Esophagus (tissue), 2 donors: Measurements from ENCODE around the gene SHROOM2. TPM values are rescaled to one million over a fixed set of nuclear protein-coding genes. Genes with fewer than 3 reads are reported as not detected.

ENCODE experiments used
- H3K27ac ChIP-seq, 2 donors: one replicate each; pipeline ENCODE4 v1.5.1; 2013; ENCODE audit warnings: low read depth in 2 of 2, mild to moderate bottlenecking in 2 of 2, inconsistent platforms in 1 of 2, low read length in 1 of 2, moderate library complexity in 1 of 2
- H3K27me3 ChIP-seq, 2 donors: one replicate each; pipeline ENCODE4 v1.6.1; 2013; ENCODE audit warnings: low read length in 2 of 2, control low read depth in 1 of 2, mild to moderate bottlenecking in 1 of 2; ENCODE audit not compliant: insufficient read depth in 2 of 2, control insufficient read depth in 1 of 2
- H3K36me3 ChIP-seq, 2 donors: one replicate each; pipeline ENCODE4 v1.6.1; 2013; ENCODE audit warnings: low read length in 1 of 2; ENCODE audit not compliant: control insufficient read depth in 2 of 2, insufficient read depth in 2 of 2
- H3K4me1 ChIP-seq, 2 donors: one replicate each; pipeline ENCODE4 v1.6.1; 2013; ENCODE audit warnings: low read length in 1 of 2; ENCODE audit not compliant: control insufficient read depth in 2 of 2, insufficient read depth in 2 of 2
- H3K4me3 ChIP-seq, 2 donors: one replicate each; pipeline ENCODE4 v1.5.1; 2013; ENCODE audit warnings: low read length in 2 of 2, mild to moderate bottlenecking in 2 of 2, low read depth in 1 of 2, moderate library complexity in 1 of 2
- H3K9me3 ChIP-seq, 2 donors: one replicate each; pipeline ENCODE4 v1.6.1; 2013; ENCODE audit warnings: mild to moderate bottlenecking in 2 of 2, low read depth in 1 of 2, low read length in 1 of 2, moderate library complexity in 1 of 2; ENCODE audit not compliant: control insufficient read depth in 2 of 2, insufficient read depth in 1 of 2
- WGBS, 2 donors: extraction: QIAGEN DNeasy Blood & Tissue Kit; methylation state at CpG; one replicate each; pipeline ENCODE4 v1.1.7; 2013; 5-methylcytosine and 5-hydroxymethylcytosine counted together
- polyA plus RNA-seq, 2 donors: library from polyadenylated mRNA; stranded (reverse); fragments of 200-250 nt; gene quantifications; one replicate each; pipeline ENCODE4 v1.2.3, GENCODE V29; 2013
- donor health status: healthy with polysubstance abuse.
- donor health status: Bipolar disorder and iron deficiency.

Gene SHROOM2
- polyA plus RNA-seq, 2 donors = 3.3 to 3.8 TPM

DNA sequence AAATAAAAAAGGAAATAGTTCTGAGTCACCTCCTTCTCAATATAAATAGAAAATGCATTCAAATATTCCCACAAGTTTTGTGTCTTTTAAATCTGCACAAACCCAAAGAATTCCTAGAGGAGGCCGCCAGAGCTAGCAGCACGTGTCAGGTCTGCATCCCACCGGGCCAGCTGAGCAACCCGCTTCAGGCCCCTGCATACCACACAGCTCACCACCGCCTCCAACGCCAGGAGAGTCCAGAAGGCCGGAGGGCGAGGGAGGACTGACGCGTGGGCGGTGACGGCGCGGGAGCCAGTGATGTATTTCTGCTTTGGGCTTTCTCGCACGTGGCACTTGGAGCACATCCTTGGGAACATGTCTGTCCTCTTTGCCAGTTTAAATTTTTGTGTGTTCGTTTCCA is 119.1 kb downstream of the SHROOM2 start:
- Histone ChIP-seq H3K27me3 (no peaks in the 10 kb centered on the region), H3K9me3 (peaks cover 0 to 3% of the 10 kb centered on the region in 2 donors), H3K4me1 (peaks cover 0 to 2% of the 10 kb centered on the region in 2 donors), H3K27ac (no peak overlapping the region), H3K36me3 (no peaks in the 10 kb centered on the region), H3K4me3 (no peak overlapping the region)
- WGBS, 2 donors = 71 to 86% methylated on average over 17 of the region's 17 CpGs

DNA sequence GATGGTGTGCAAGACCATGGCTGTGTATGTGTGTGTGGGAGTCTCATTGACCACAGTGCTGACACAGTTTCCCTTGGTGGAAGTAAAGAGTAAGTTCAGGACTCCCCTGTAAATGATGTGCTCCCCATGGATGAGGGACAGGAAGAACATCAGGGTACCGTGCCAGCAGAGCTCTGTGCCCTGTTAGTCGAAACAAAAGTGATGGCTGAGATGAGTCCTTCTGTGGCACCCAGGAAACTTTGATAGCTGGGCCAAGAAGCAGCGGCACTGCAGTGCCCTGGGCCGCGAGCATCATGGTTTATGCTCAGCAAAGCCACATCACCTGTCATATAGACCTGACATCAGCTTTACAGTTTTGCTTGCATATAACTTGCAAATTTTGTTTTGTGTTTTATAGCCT is 119.5 kb downstream of the SHROOM2 start:
- no peaks in the 10 kb centered on the region for H3K27me3 ChIP-seq
- no peak overlapping the region for H3K27ac ChIP-seq
- H3K9me3 ChIP-seq = peaks cover 0 to 3% of the 10 kb centered on the region in 2 donors
- WGBS, 2 donors = 82 to 85% methylated on average over 5 of the region's 5 CpGs
- H3K36me3 ChIP-seq = no peaks in the 10 kb centered on the region
- no peak overlapping the region for H3K4me3 ChIP-seq
- H3K4me1 ChIP-seq = peaks cover 0 to 2% of the 10 kb centered on the region in 2 donors

DNA sequence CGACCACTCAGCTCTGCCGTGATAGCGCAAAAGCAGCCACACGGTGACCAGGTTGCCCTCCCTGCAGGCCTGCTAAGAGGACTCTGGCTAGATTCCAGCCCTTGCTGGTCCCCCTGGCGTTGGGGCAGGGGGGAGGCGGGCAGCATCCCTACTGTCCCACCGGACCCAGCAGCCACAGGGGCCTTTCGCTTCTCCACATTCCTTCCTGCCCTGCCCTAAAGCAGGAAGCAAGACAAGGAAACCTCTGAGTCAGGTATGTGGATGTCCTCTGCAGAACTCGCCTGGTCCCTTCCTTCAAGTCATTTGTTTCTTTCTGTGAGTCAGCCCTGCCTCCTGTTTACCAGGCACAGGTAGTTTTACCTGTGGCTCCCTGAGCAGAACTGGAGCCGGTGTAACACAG is 120.7 kb downstream of the SHROOM2 start:
- H3K36me3 ChIP-seq = no peaks in the 10 kb centered on the region
- WGBS, 2 donors = 71 to 80% methylated on average over 10 of the region's 10 CpGs

DNA sequence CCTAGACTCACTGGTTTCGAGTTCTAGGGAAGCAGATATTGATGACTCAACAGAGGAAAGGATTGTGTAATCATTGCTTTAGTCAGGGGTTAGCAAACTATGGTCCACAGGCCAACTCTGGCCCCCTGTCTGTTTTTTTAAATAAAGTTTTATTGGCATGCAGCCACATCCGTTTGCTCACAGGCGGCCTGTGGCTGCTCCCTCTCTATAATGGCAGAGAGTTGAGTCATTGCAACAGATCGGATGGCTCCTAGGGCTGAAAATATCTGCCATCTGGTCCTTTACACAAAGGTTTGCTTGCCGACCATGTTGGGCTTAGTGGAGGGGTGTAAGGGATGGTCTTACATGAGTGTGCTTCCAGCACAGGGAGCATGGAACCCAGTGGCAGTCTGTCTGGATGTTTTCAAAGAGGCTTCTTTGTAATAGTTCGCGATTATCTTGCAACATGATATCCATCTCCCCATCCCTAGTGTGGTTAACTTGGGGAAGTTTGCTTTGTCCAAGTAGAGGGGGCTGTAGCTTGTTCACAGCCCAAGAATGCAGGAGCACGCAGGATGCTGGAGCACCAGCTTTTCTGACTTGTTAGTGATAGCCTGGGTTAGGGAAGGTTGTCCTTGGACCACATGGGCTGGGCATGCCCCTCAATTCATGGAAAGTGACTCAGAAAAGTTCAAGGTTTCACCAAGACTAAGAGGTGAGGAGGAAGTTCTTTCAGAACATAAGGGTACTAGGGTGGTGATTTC is 121.6 kb downstream of the SHROOM2 start:
- 73 to 75% methylated on average over 8 of the region's 8 CpGs for WGBS, 2 donors
- peaks cover 0 to 3% of the 10 kb centered on the region in 2 donors for H3K9me3 ChIP-seq
- no peaks in the 10 kb centered on the region for H3K27me3 ChIP-seq
- H3K36me3 ChIP-seq = no peaks in the 10 kb centered on the region
- peaks cover 2% of the 10 kb centered on the region in 2 donors for H3K4me1 ChIP-seq
- H3K27ac ChIP-seq = peak overlapping the region; percentile 86 to 89
- H3K4me3 ChIP-seq = no peak overlapping the region

More for the DNA sequence above, 120.7 kb downstream of the SHROOM2 start:
- H3K9me3 ChIP-seq = peaks cover 0 to 3% of the 10 kb centered on the region in 2 donors
- peak overlapping the region; percentile 86 to 89 for H3K27ac ChIP-seq
- H3K27me3 ChIP-seq = no peaks in the 10 kb centered on the region
- peaks cover 0 to 2% of the 10 kb centered on the region in 2 donors for H3K4me1 ChIP-seq
- no peak overlapping the region for H3K4me3 ChIP-seq

DNA sequence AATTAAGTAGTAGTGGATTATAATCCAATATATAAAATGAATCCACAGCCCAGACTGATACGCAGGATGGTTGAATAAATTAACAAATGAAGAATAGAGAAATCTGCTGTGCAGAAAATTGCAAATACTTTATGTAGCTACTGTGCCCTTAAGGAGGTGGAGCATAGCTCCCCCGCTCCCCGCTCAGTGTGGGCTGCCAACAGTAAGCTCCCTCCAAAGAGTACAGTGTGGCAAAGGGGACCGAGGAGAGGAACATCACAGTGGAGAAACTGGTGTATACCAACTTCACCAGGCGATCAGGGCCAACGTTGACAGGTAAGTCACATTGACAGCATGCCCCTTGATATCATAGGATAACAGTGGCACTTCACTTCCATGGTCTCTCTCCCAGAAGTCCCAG is 123.0 kb downstream of the SHROOM2 start:
- WGBS, 2 donors = 92 to 96% methylated on average over 6 of the region's 6 CpGs
- H3K27ac ChIP-seq = no peak overlapping the region
- peaks cover 0 to 2% of the 10 kb centered on the region in 2 donors for H3K4me1 ChIP-seq
- no peaks in the 10 kb centered on the region for H3K9me3 ChIP-seq
- H3K4me3 ChIP-seq = no peak overlapping the region
- H3K36me3 ChIP-seq = no peaks in the 10 kb centered on the region
- no peaks in the 10 kb centered on the region for H3K27me3 ChIP-seq

DNA sequence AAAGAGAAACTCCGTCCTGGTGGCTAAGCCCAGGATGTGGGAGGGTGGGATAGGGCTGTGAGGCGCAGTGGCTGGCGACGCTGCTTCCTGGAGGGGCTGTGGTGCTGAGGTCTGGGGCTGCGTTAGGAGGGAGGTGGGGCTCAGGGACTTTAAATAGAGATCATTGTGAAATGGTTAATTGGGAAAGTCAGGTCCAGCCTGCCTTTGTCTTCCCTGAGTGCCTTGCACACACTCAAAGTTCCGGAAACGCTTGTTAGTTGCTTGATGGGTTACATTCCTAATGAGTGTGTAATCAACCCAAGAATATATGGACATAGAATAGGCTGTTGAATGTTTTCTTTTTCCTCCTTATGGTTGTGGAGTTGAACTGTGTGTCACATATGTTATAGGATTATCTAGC is 125.3 kb downstream of the SHROOM2 start:
- Histone ChIP-seq H3K27ac (peak overlapping the region; percentile 77 to 90), H3K4me3 (no peak overlapping the region), H3K27me3 (no peaks in the 10 kb centered on the region), H3K9me3 (no peaks in the 10 kb centered on the region), H3K36me3 (no peaks in the 10 kb centered on the region), H3K4me1 (peaks cover 0 to 2% of the 10 kb centered on the region in 2 donors)
- WGBS, 2 donors = 52 to 59% methylated on average over 7 of the region's 7 CpGs

DNA sequence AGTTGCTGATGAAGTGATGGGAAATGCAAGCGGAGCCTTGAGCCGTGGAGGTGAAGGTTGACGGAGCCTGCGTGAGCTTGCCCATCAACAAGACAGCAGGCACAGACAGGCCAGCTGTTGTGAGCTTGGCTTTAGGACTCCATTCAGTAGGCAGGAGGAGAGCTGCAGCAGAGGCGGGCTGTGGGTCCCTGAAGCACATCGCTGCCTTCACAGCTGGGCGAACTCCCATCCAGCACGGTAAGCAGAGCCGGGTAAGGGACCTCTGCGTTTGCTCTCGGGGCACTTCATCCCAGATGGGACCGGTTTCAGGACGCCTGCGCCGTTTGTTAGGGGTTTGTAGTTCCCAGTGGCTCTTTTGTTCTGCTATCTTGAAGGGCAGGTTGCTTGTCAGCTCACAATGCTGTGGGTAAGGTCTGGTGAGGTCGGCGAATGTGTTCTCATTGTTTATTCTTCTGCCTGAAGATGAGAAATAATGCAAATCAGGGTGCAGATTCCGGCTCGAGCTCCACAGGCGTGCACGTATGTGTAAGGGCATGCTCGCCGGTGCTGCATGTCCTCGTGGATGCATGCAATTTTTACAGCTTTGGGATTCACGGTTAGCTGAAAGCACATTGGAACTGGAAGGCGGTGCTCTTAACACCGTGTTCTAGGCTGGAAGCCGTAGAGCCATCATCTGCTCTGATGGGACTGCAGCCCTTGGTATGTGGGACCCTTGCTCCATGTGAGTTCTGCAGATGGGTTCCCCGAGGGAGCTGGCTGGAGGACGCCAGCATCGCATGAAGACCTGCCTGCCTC is 126.3 kb downstream of the SHROOM2 start:
- peak overlapping the region; percentile 17 to 19 for H3K4me3 ChIP-seq

DNA sequence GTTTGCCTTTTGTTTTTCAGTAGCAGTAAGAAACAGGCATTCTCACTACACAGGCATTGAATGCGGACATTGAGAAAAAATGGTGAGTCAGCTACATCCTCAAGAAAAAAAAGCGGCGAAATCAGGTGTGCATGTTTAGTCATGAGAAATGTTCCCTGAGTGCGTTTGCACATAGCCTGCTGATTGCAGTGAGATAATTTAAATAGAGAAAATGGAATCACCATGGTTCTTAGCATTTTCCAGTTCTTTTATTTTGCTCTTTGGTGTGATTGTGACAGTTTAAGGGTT is 126.9 kb downstream of the SHROOM2 start:
- Histone ChIP-seq H3K27me3 (no peaks in the 10 kb centered on the region), H3K4me1 (peaks cover 0 to 2% of the 10 kb centered on the region in 2 donors), H3K9me3 (no peaks in the 10 kb centered on the region), H3K36me3 (no peaks in the 10 kb centered on the region), H3K4me3 (peak overlapping the region; percentile 17 to 19), H3K27ac (peak overlapping the region; percentile 85 to 86)
- 42 to 78% methylated on average over 4 of the region's 4 CpGs for WGBS, 2 donors

More for the DNA sequence above, 126.3 kb downstream of the SHROOM2 start:
- H3K27ac ChIP-seq = peak overlapping the region; percentile 85 to 86
- WGBS, 2 donors = 29 to 45% methylated on average over 31 of the region's 31 CpGs
- H3K4me1 ChIP-seq = peaks cover 0 to 2% of the 10 kb centered on the region in 2 donors
- H3K36me3 ChIP-seq = no peaks in the 10 kb centered on the region
- H3K9me3 ChIP-seq = no peaks in the 10 kb centered on the region
- H3K27me3 ChIP-seq = no peaks in the 10 kb centered on the region

DNA sequence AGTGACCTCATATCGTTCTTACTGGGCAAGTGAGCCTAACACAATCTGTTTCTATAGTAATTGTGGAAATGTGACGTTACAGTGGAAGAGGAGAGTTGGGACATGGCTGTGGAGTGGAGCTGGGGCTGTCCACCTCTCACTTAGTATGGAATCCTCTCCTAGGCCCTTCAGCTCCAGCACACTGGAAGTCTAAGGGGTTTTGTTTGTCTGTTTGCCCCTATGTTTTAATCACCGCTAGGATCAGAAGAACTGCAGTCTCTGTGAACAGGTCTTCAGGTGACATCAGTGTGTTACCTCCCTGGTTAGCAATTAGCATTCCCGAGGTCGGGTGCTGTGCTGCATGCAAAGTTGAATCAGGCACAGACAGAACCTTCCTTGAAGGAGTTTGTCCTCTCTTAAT is 131.6 kb downstream of the SHROOM2 start:
- WGBS, 2 donors = 83 to 86% methylated on average over 5 of the region's 5 CpGs
- no peak overlapping the region for H3K4me3 ChIP-seq
- no peaks in the 10 kb centered on the region for H3K36me3 ChIP-seq
- no peak overlapping the region for H3K27ac ChIP-seq
- no peaks in the 10 kb centered on the region for H3K4me1 ChIP-seq
- H3K9me3 ChIP-seq = no peaks in the 10 kb centered on the region
- H3K27me3 ChIP-seq = no peaks in the 10 kb centered on the region
